WI38 (cell line): ENCODE data around the gene APOM.

Experiments
- H3K4me3 ChIP-seq: 2 replicates; pipeline ENCODE4 v1.5.1; 2011; ENCODE audit warnings: low read depth, mild to moderate bottlenecking, control low read depth, low read length
- TF ChIP-seq, protein P1 (sequence below): IDR thresholded peaks from 2 replicates; pipeline ENCODE4 v1.5.1; 2012; ENCODE audit warnings: low read depth, mild to moderate bottlenecking, control low read depth, low read length

APOM gene

DNA sequence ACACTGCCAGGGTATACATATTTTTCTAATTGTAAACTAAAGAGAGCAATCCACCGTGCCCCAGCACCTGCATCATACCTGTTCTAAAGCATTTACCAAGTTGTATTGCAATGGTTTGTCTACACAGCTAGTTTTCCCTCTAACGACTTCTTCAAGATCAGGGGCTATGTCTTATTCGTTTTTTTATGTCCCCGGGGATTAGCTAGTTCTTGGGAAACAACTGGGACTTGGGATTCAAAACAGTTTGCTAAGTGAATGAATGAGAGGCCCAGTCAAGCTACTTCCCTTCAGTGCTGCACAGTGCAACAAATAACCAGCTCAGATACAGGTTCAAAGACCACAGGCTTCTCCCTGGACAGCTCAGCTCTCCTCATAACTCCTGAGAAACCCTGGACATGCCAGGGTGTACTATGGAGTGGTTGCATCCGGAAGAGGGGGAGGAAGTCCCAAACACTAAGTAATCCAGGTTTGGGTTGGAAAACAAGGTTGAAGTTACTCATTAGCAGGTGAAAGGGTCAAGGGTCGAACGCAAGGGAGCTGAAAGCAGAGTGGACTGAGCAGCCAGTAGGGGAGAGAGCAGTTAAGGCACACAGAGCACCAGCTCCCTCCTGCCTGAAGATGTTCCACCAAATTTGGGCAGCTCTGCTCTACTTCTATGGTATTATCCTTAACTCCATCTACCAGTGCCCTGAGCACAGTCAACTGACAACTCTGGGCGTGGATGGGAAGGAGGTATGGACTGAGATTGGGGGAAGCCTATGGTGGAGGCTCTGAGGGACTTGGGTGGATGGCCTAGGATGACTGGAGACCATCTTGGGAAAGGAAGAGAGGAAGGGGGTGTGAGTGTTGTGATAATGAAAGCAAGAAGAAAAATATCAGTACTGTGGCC, at the start of gene APOM:
Gene APOM, plus strand, starts transcription at position 546 of the 889 bp plus-strand sequence. Its CDS starts 73 bp downstream, at position 619.
- TF ChIP-seq, protein P1, sequence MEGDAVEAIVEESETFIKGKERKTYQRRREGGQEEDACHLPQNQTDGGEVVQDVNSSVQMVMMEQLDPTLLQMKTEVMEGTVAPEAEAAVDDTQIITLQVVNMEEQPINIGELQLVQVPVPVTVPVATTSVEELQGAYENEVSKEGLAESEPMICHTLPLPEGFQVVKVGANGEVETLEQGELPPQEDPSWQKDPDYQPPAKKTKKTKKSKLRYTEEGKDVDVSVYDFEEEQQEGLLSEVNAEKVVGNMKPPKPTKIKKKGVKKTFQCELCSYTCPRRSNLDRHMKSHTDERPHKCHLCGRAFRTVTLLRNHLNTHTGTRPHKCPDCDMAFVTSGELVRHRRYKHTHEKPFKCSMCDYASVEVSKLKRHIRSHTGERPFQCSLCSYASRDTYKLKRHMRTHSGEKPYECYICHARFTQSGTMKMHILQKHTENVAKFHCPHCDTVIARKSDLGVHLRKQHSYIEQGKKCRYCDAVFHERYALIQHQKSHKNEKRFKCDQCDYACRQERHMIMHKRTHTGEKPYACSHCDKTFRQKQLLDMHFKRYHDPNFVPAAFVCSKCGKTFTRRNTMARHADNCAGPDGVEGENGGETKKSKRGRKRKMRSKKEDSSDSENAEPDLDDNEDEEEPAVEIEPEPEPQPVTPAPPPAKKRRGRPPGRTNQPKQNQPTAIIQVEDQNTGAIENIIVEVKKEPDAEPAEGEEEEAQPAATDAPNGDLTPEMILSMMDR, result no peak
- H3K4me3 ChIP-seq, result no peak within 1 kb of the TSS

DNA sequence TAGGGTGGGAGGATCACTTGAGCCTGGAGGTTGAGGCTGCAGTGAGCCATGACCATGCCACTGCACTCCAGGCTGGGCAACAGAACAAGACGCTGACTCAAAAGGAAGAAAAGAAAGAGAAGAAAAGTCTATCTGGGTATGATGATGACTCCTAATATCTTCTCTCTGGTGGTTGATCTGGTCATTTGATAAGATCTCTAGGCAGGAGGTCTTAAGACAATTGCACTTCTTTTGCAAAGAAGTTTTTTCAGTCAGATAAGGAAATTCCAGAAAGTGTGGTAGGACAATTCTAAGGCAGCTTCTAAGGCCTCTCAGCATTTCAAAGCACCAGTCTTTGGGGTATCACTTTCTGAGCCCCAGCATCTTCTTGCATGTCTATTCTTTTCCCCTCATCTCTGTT, 48.4 kb upstream of the APOM start:
- TF ChIP-seq, protein P1, result no peak
- no peak overlapping the region for H3K4me3 ChIP-seq

DNA sequence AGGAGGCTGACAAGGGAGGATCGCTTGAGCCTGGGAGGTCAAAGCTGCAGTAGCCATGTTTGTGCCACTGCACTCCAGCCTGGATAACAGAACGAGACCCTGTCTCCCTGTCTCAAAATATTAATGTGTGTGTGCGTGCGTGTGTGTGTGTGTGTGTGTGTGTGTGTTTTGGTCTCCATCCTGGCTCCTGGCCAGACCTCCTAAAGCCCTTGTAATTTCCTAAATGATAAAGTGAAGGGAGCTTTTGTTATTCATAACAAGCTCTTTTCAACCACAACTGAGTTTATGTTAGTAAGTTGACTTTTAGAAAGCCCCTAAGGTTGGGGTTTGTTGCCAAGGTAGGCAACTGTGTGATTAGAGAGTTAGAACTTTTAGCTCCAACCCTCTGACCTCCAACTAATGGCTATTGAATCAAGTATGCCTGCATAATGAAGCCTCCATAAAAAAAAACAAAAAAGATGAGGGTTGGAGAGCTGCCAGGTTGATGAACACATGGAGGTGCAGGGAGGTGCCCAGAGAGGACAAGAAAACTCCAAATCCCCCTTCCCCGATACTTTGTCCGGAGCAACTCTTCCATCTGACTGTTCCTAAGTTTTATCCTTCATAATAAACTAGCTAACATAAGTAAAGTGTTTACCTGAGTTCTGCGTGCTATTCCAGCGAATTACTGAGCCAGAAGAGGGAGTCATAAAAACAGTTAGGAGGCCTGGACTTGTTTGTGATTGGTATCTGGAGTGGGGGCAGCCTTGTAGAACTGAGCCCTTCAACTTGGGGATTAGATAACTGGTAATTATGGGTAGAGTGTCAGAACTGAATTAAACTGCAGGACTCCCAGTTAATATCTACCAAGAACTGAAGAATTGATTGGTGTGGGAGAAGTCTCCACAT, 45.9 kb upstream of the APOM start:
- H3K4me3 ChIP-seq, result no peak overlapping the region
- TF ChIP-seq, protein P1, result no peak

DNA sequence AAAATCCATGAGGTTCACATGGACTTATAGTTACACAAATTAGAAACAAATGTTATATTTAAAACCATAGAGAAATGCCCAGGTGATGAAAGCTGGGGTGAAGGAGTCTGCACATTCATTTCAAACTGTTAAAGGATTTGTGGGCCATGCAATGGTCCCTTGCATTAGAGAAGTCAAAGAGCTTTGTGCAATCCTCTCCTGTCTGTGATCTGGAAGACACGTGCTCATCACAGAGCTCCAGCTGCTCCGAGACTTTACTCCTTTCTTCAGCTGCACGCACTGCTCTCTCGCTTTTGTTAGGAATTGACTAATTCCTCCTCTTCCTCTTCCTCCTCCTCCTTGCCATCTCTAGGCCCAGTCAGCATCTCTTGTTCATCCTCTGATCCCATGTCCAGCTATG, 44.7 kb upstream of the APOM start:
- H3K4me3 ChIP-seq, result no peak overlapping the region
- TF ChIP-seq, protein P1, result no peak

DNA sequence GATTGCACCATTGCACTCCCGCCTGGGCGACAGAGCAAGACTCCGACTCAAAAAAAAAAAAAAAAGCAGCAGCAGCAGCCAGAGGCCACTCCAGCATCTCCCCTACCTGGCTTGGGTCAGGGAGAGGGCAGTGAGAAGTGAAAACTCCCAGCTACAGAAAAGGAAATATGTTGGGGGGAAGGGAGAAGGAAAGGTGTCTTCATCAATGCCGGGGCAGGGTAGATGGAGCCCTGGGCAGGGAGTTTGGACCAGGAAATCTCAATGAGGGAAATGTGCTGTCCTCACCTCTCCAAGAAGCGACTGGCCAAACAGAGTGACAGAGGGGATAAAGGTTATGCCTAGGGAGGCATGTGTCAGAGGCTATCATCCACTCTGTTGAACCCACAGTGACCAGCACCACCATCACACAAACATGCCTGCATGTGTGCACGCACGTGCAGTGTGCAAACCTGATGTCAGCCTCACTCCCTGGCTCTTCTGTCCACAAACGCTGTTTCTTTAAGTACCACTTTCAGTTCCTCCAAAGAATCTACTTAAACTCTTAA, 41.5 kb upstream of the APOM start:
- no peak overlapping the region for H3K4me3 ChIP-seq
- TF ChIP-seq, protein P1, result no peak

DNA sequence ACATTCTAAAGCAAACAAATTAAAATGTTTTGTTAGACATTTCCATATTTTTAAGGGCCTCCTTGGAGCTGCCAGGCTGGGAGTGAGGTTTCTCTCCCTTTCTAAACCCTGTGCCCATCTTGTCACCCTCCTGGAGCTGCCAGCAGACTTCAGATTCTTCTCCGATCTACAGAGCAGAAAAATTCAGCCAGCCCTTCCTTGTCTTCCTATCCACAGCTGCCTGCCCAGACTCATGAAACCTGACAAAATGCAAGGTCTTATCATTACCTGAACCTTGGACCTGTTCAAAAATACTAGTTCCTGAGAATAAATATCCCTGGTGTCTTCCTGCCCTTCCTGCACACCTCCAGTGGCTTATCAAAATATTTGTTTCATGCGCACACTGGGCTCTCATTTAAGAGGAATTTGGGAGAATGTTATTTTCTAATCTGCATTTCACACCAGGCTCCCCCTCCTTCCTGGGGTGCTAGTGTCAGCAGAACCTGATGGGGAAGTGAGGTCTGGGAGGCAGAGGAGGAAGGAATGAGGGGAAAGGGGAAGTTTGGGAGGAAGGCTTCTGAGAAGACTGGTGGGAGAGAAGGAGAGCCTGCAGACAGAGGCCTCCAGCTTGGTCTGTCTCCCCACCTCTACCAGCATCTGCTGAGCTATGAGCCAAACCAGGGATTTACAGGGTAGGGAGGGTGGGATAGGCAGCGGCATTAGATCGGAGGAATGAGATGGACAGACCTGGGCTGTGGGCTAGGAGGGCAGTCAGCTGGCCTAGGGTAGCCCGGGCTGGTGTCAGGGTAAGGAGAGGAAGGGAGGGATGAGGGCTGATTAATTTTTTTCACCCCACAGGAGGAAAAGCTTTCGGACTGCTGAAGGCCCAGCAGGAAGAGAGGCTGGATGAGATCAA, 40.8 kb upstream of the APOM start, which contains the start of gene AIF1:
Gene AIF1, plus strand, starts transcription at position 551 of the 895 bp plus-strand sequence. Its CDS starts 96 bp downstream, at position 647.
- TF ChIP-seq, protein P1, result no peak
- H3K4me3 ChIP-seq, result no peak within 1 kb of the TSS
